Activated T-cell treated with anti-CD3 and anti-CD28 coated beads, Interleukin-2, amount 50 U/mL, for 1 hour (primary cell): ENCODE measurements around the gene RALY.
A peak's percentile ranks its signal among the peaks of the same experiment; 100 is the strongest.

Source experiments
- DNase-seq: peaks from one replicate; pipeline ENCODE4 v3.0.0-alpha.2; 2020

The RALY gene

DNA sequence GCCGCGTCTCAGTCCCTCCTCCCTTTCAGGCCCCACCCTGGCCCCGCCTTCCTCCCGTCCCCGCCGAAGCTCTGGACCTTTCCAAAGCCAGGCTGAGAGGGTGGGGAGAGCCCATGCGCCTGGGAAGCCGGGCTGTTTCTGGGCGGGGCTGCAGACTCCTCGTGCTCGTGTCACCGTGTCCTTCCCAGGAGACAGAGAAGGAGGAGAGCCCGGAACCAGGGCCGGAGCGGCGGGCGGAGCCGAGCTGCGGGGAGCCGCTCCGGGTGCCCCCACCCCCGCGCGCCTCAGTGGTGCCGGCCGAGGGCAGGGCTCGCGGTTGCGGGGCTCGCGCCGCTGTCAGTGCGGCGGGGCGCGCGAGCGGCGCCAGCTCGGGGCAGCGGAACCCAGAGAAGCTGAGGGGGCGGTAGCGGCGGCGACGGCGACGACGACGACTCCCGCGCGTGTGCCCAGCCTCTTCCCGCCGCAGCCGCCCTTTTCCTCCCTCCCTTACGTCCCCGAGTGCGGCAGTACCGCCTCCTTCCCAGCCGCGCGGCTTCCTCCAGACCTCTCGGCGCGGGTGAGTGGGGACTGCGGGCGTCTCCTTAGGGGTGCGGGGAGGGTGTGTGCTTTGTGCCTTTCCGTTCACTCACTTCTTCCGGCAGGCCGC is at the start of gene RALY:
Gene RALY, plus strand, starts transcription at position 336 of the 646 bp plus-strand sequence. CDS start 78,164 bp downstream, outside the sequence.
- DNase-seq: peak; percentile 96

DNA sequence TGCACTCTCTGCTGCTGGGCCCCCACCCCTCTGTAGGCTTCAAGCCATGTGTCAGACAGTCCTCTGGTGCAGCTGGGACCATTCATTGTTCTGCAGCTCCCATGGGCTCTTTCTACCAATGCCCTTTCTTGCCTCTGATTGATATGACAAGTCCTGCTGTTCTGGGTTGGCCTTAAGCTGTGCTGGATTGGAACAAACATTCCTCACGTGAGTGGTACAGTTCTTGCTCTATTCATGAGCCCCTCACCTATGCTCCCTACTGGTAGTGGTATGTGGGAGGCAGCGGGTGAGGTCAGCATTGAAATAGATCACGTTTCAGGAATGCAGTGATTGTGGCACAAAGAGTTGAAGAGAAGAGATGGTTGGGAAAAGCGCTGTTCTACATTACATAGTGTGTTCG is 48.8 kb upstream of the RALY start:
- no peak for DNase-seq

GRCh38 chr20:33945391-33946081 is 48.2 kb upstream of the RALY start:
- no peak for DNase-seq

- no peak for DNase-seq
Measured at GRCh38 chr20:33947709-33948295, 45.9 kb upstream of the RALY start.

- DNase-seq: no peak
Measured at GRCh38 chr20:33948480-33948879, 45.2 kb upstream of the RALY start.

DNA sequence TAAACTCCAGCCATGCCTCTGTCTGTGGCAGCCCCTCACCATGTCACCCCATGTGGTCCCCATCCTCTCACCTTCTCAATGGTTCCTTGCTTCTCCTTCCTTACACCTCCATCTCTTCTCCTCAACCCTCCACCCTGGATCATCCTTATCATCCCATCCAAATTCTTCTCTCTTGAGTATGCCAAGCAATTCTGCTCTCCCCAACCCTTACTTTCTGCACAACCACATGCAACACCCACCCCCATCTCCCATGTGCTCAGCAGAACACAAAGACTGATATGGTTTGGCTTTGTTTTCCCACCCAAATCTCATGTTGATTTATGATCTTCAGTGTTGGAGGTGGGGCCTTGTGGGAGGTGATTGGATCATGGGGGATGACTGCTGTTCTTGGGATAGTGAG is 42.5 kb upstream of the RALY start:
- no peak for DNase-seq

DNA sequence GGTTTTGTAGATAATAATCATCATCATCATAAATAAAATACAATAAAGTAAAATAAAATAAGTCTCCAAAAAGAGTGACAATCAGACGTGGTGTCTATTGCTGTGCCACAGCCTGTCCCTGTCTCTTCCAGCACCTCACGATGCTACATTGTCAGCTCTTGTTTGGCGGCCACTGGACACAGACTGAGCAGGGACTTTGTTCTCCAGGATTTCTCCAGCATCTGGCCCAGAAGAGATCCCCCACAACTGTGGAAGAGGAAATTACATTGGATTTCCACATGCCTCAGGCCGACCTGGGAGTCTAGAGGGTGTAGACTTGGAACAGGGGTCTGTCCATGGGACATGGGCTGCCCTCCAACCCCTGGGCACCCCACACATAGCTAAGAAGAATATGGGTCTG is 39.2 kb upstream of the RALY start:
- no peak for DNase-seq

- DNase-seq: no peak
Measured at GRCh38 chr20:33963751-33964150, 30.0 kb upstream of the RALY start.

- no peak for DNase-seq
Measured at GRCh38 chr20:33964441-33964840, 29.3 kb upstream of the RALY start.

- no peak for DNase-seq
Measured at GRCh38 chr20:33967126-33967525, 26.6 kb upstream of the RALY start.

GRCh38 chr20:33969563-33969962 is 24.1 kb upstream of the RALY start:
- DNase-seq: no peak

GRCh38 chr20:33970229-33970628 is 23.5 kb upstream of the RALY start:
- DNase-seq: no peak

DNA sequence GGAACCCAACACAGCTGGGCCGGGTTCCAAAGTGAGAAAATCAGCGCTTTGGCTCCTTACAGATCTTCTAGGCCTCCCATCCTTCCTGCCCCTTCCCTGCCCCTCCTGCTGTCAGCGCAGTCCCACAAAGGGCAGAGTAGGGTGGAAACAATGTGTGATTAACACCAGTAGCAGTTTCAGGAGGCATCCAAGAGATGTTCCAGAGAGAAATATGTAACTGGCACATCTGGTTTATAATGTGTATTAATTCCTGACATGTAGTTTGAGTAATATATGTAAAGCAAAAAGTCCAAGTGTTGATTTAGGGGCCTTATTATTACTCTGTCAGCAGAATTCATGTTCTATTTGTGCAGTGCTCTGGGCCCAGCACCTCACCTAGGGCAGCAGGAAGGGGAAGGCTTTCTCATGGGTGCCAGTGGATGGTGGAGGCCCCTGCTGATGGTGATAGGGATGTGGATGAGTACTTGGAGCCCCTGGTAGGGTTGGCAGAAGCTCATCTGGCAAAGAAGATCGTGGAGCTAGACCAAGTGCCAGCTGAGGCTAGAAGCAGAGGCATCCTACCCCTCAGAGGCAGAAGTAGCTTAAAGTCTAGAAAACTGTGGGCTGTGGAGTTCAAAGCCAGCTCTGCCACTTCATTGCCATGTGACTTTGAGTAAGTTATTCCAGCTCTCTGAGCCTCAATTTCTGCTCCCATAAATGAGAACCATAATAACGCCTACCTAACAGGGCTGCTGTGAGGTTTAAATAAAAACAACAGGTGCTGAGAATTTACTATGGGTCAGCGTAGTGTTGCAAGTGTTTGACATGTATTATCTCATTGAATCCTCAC is 22.4 kb upstream of the RALY start:
- DNase-seq: no peak

GRCh38 chr20:33976959-33977358 is 16.8 kb upstream of the RALY start:
- DNase-seq: no peak

- no peak for DNase-seq
Measured at GRCh38 chr20:33977535-33977934, 16.2 kb upstream of the RALY start.

- no peak for DNase-seq
Measured at GRCh38 chr20:33979094-33979493, 14.6 kb upstream of the RALY start.

DNA sequence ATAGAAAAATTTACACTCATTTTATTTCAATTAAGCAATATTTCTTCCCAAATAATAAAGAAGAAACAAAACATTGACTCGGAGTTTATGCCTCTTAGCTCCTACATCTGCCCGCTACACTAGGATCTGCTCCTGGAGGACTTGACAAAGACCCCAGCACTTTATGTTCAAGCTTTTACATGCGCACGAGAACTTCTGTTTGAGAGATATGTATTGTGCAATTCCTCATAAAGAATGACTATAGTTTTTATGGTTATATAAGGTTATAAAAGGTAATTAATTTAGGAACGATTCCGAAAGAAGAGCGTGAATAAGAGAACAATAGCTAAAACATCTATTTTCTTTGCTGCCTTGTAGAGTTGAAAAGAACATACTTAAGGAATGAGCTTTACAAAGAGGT is 12.4 kb upstream of the RALY start:
- no peak for DNase-seq

DNA sequence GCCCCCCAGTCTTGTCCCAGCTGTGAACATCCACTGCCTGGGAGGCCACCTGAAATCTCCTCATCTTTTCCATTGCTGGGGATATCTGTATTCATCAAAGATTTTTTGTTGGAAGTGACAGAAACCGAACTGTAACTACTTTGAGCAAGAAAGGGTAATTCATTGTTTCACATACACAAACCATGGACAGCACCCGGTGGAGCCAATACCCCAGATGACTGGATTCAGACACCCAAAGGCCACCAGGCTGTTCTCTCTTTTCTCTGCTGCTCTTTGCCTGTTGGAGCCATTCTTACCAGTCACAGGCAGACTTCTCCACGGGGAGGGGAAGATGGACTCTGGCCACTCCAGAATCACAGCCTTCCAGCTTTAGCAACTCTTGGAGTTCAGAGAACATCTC is 11.7 kb upstream of the RALY start:
- DNase-seq: no peak

- no peak for DNase-seq
Measured at GRCh38 chr20:33983371-33983770, 10.3 kb upstream of the RALY start.

DNA sequence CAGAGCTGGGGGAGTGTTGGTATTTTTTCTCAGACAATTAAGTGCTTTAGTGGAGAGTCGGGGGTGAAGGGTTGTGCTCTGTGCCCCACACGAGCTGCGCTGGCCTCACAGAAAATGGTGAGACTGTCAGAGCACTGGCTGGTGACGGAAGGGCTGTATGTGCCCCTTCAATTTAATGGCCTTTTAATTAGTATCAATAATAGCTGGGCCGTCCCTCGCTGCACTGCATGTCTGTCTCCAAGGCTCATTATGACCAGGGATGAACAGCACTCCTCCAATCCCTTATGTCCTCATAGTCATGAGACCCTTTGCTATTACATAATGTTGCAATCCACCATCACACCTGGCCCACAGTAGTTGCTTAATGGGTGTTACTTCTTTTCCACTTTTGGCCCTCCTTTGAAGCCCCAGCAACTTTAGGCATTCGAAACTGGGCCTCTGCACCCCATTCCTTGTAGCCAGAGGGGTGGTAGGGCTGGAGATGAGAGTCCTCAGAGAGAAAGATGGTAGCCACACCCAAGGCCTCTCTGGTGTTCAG is 9.5 kb upstream of the RALY start:
- no peak for DNase-seq

DNA sequence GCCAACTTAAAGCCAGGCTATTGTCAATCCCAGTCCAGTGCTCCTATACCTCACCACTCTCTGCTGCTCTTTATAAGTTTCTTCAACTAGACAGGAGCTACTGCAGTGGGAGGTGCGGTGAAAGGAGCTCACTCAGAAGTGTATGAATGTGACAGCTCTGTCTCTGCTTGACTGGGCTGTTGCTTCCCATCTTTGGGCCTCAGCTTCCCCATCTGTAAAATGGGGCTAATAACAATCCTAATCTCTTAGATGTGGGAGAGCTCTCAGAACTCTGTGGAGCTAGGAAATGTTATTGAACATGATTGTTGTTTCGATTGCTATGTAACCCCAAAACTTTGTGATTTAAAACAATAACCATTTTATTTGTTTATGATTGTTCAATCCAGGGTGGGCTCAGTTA is 8.4 kb upstream of the RALY start:
- DNase-seq: no peak

DNA sequence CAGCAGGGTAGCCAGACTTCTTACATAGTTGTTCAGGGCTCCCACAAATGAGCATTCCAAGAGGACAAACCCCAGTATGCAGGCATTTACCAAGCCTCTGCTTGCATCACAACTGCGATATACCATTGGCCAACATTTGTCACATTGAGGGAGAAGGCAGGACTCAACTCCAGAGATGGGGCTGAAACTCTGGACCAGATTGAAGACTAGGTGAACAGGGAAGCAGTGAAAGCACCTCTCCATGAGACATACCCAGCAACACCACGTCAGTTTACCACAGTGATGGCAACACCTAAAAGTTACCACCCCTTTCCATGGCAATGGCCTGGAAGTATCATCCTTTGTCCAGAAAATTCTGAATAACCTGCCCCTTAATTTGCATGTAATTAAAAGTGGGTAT is 7.9 kb upstream of the RALY start:
- DNase-seq: no peak

GRCh38 chr20:33986560-33987216 is 7.0 kb upstream of the RALY start:
- DNase-seq: no peak
